Measurements from ENCODE around the gene HSPB8. TPM values are rescaled to one million over a fixed set of nuclear protein-coding genes. Genes with fewer than 3 reads are reported as not detected.

The HSPB8 gene
- total and polyA plus RNA-seq, 2 of the 8 experiments (the other 6 are each of a cell fraction or from before 2014, with no cell fraction given): 11.7 to 28.2 TPM

DNA sequence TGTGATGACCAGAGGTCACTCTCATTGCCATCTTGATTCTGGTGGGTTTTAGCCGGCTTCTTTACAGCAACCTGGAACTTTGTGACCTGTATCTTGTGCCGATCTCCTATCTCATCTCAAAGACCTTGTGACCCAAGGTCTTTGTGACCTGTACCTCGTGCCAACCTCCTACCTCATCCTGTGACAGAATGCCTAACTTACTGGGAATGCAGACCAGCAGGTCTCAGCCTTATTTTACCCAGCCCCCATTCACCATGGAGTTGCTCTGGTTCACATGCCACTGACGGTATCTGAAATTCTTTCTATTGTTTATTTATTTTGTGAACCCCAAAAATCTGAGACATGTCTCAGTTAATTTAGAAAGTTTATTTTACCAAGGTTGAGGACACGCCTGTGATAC, 7.4 kb upstream of the HSPB8 start (continued):
- TF ChIP-seq EGR1 (IDR thresholded peaks at IDR 0.05; ENCODE audit: borderline replicate concordance, low read depth, low read length): no peak

Data from H1 (cell line).